ENCODE data around the gene RAC3.
A peak's percentile ranks its signal among the peaks of the same experiment; 100 is the strongest.

RAC3 gene

DNA sequence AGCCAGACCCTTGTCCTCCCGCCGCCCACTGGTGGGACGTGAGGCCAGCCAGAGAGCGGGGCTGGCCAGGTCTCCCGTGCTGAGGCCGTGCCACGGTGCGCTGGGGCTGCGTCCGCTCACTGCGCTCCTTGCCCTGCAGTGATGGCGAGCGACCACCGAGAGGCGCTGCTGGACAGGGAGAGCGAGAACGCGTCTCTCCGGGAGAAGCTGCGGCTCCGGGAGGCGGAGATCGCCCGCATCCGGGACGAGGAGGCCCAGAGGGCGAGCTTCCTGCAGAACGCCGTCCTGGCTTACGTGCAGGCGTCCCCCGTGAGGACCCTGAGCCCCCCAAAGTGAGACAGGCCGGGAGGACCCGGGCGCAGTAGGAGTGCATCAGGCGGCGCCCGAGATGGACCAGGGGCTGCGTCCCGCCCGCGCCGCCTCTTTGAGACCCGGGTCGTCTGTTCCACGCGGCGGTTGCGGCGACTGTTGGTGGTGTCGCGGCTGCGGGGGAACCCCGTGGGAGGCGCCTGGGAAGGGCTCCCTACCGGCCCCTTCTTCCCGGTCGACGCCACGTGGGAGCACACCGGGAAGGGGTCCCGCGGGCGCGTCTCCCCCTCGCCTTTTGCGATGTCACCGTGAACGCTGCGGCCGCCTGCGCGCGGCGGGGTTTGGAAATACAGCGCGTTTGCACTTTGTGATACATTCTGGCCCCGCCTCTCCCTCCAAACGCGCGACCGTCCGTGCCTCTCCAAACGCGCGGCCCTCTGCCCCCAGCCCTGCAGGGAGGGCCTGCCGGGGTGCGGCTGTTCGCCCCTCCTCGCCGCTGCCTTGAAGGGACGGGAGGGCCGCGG, 792 bp upstream of the RAC3 start:
- Mint-ChIP-seq H3K27me3 (ENCODE audit: low read depth) (peaks cover 16% of the 10 kb centered on the region), H3K27ac (no peak overlapping the region), H3K4me3 (peak overlapping the region; percentile 83 to 84 (median 84)), H3K36me3 (ENCODE audit: low read depth) (no peaks in the 10 kb centered on the region), H3K9me3 (no peaks in the 10 kb centered on the region), H3K4me1 (peaks cover 9% of the 10 kb centered on the region)
- TF ChIP-seq, protein P1, sequence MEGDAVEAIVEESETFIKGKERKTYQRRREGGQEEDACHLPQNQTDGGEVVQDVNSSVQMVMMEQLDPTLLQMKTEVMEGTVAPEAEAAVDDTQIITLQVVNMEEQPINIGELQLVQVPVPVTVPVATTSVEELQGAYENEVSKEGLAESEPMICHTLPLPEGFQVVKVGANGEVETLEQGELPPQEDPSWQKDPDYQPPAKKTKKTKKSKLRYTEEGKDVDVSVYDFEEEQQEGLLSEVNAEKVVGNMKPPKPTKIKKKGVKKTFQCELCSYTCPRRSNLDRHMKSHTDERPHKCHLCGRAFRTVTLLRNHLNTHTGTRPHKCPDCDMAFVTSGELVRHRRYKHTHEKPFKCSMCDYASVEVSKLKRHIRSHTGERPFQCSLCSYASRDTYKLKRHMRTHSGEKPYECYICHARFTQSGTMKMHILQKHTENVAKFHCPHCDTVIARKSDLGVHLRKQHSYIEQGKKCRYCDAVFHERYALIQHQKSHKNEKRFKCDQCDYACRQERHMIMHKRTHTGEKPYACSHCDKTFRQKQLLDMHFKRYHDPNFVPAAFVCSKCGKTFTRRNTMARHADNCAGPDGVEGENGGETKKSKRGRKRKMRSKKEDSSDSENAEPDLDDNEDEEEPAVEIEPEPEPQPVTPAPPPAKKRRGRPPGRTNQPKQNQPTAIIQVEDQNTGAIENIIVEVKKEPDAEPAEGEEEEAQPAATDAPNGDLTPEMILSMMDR (IDR thresholded peaks at IDR 0.05; ENCODE audit: unreplicated experiment in 3 of 3), result peak; percentile 92 to 95 (median 93)

DNA sequence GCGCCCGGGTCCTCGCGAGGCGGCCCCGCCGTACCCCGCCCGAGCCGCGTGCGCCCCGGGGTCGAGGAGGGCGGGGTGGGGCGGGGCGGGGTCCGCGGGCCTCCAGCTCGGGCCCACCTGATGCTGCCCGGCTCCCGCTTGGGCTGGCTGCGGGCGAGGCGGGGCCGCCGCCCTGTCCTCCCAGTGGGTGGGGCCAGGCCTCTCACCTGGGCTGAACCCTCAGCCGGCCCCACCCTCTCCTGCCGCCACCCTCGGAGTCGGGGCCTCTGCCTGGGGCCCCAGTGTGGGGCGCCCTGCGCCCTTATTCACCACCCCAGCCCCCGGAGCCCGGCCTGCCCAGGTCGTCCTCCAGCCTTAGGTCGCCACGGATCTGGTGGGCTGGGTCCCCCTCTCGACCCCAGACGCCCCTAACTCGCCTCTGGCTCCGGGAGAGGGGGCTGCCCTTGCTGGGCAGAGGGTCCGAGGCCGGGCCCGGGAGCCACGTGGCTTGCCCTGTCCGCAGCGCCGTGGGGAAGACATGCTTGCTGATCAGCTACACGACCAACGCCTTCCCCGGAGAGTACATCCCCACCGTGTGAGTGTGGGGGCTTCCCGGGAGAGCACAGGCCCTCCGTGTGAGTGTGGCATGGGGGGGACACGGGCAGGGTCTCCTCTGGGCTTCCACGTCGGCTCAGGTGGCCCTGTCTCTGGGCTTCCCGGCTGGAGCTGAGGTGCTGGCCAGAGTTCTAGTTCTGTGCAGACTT, 578 bp downstream of the RAC3 start:
- no peaks in the 10 kb centered on the region for H3K9me3 Mint-ChIP-seq
- TF ChIP-seq, protein P1 (IDR thresholded peaks at IDR 0.05; ENCODE audit: unreplicated experiment in 3 of 3), result no peak
- H3K27me3 Mint-ChIP-seq (ENCODE audit: low read depth), result peaks cover 16% of the 10 kb centered on the region
- H3K36me3 Mint-ChIP-seq (ENCODE audit: low read depth), result no peaks in the 10 kb centered on the region
- H3K27ac Mint-ChIP-seq, result no peak overlapping the region
- H3K4me1 Mint-ChIP-seq, result peaks cover 9% of the 10 kb centered on the region
- H3K4me3 Mint-ChIP-seq, result peak overlapping the region; percentile 61 to 78 (median 66)

DNA sequence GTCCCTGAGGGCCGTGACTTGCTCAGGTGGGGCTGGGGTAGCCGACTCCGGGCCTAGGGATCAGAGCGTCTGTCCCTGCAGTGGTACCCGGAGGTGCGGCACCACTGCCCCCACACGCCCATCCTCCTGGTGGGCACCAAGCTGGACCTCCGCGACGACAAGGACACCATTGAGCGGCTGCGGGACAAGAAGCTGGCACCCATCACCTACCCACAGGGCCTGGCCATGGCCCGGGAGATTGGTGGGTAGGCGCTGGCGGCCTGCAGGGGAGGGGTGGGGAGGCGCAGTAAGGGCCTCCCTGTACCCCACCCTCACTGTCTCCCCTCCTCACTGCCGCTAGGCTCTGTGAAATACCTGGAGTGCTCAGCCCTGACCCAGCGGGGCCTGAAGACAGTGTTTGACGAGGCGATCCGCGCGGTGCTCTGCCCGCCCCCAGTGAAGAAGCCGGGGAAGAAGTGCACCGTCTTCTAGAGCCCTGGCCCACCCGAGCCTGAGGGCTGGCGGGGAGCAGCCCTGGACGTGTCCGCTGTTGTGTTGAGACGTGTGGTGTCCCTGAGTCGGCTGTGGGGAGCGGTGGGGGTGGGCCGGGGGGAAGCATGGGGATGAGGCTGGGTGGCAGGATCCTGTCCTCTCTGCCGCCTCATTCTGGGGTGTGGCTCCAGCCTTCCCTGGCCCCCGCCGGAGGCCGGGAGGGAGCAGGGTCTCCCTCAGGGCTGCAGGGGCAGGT, 2.0 kb downstream of the RAC3 start:
- no peaks in the 10 kb centered on the region for H3K36me3 Mint-ChIP-seq (ENCODE audit: low read depth)
- TF ChIP-seq, protein P1 (IDR thresholded peaks at IDR 0.05; ENCODE audit: unreplicated experiment in 3 of 3), result no peak

DNA sequence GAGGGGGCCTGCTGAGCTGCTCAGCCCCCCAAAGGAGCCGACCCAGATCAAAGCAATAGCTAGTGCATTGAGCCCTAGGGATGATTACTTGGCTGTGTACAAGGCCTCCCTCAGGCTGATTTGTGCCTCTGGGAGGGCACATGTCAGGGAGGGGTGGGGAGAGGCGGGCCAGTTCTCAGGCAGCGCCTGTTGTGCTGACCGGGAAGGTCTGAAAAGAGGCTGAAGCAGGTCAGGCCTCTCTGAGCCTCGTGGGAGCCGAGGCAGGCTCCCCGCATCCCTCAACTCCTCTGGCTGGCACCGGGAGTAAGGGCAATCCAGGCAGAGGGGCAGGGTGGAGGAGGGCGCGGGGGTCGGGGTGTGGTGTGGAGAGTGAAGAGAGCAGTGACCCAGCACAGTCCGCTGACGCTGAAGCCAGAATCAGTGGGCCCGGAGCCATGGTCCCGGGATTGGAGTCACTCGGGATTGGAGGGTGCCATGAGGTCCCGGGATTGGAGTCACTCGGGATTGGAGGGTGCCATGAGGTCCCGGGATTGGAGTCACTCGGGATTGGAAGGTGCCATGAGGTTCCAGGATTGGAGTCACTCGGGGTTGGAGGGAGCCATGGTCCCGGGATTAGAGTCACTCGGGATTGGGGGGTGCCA, 3.0 kb downstream of the RAC3 start:
- Mint-ChIP-seq H3K27ac (peak overlapping the region in 1 of 3 experiments; percentile 14), H3K9me3 (no peaks in the 10 kb centered on the region), H3K27me3 (ENCODE audit: low read depth) (peaks cover 21% of the 10 kb centered on the region), H3K4me1 (peaks cover 20% of the 10 kb centered on the region), H3K4me3 (peak overlapping the region; percentile 70 to 80 (median 77)), H3K36me3 (ENCODE audit: low read depth) (no peaks in the 10 kb centered on the region)
- TF ChIP-seq, protein P1 (IDR thresholded peaks at IDR 0.05; ENCODE audit: unreplicated experiment in 3 of 3), result no peak

More for the DNA sequence above, 2.0 kb downstream of the RAC3 start:
- Mint-ChIP-seq H3K27me3 (ENCODE audit: low read depth) (peaks cover 17% of the 10 kb centered on the region), H3K4me3 (peak overlapping the region; percentile 78 to 84 (median 78)), H3K4me1 (peaks cover 16% of the 10 kb centered on the region), H3K27ac (no peak overlapping the region), H3K9me3 (no peaks in the 10 kb centered on the region)

- TF ChIP-seq, protein P1 (IDR thresholded peaks at IDR 0.05; ENCODE audit: unreplicated experiment in 3 of 3), result no peak
- Mint-ChIP-seq H3K36me3 (ENCODE audit: low read depth) (no peaks in the 10 kb centered on the region), H3K27ac (peak overlapping the region; percentile 14 to 66 (median 31)), H3K4me3 (peak overlapping the region; percentile 70 to 80 (median 77)), H3K27me3 (ENCODE audit: low read depth) (peaks cover 21% of the 10 kb centered on the region), H3K4me1 (peaks cover 20% of the 10 kb centered on the region), H3K9me3 (no peaks in the 10 kb centered on the region)
These were observed 4.0 kb downstream of the RAC3 start for GRCh38 chr17:82035488-82035887.
